ENCODE measurements around the gene BLOC1S3. TPM values are rescaled to one million over a fixed set of nuclear protein-coding genes. Genes with fewer than 3 reads are reported as not detected.
A peak's percentile ranks its signal among the peaks of the same experiment; 100 is the strongest.

The BLOC1S3 gene
- total and polyA plus RNA-seq, 2 of the 13 experiments (the other 11 are each of a cell fraction or from before 2014, with no cell fraction given) = 4.3 to 4.8 TPM

DNA sequence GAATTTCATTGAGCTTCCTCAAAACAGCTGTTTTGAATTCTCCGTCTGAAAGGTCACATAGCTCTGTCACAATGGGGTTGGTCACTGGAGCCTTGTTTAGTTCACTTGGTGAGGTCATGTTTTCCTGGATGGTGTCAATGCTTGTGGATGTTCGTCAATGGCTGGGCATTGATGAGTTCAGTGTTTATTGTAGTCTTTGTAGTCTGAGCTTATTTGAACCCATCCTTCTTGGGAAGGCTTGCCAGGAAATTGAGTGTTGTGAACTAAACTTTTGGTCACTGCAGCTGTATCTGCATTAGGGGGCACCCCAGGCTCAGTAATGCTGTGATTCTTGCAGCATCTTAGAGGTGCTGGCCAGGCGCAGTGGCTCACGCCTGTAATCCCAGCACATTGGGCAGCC, 22.0 kb downstream of the BLOC1S3 start (continued):
- no peak for TF ChIP-seq ARNT (IDR thresholded peaks at IDR 0.05)
- TF ChIP-seq, protein P1, sequence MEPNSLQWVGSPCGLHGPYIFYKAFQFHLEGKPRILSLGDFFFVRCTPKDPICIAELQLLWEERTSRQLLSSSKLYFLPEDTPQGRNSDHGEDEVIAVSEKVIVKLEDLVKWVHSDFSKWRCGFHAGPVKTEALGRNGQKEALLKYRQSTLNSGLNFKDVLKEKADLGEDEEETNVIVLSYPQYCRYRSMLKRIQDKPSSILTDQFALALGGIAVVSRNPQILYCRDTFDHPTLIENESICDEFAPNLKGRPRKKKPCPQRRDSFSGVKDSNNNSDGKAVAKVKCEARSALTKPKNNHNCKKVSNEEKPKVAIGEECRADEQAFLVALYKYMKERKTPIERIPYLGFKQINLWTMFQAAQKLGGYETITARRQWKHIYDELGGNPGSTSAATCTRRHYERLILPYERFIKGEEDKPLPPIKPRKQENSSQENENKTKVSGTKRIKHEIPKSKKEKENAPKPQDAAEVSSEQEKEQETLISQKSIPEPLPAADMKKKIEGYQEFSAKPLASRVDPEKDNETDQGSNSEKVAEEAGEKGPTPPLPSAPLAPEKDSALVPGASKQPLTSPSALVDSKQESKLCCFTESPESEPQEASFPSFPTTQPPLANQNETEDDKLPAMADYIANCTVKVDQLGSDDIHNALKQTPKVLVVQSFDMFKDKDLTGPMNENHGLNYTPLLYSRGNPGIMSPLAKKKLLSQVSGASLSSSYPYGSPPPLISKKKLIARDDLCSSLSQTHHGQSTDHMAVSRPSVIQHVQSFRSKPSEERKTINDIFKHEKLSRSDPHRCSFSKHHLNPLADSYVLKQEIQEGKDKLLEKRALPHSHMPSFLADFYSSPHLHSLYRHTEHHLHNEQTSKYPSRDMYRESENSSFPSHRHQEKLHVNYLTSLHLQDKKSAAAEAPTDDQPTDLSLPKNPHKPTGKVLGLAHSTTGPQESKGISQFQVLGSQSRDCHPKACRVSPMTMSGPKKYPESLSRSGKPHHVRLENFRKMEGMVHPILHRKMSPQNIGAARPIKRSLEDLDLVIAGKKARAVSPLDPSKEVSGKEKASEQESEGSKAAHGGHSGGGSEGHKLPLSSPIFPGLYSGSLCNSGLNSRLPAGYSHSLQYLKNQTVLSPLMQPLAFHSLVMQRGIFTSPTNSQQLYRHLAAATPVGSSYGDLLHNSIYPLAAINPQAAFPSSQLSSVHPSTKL (CRISPR knock-in tag; IDR thresholded peaks at IDR 0.05) = no peak
- no peak for TF ChIP-seq PHB2 (IDR thresholded peaks at IDR 0.05; ENCODE audit: partially characterized antibody)
- TF ChIP-seq ZEB1 (IDR thresholded peaks at IDR 0.05; ENCODE audit: insufficient replicate concordance, low read depth) = no peak
- no peak for TF ChIP-seq SP2 (CRISPR knock-in tag; IDR thresholded peaks at IDR 0.05)
- TF ChIP-seq, protein P2, sequence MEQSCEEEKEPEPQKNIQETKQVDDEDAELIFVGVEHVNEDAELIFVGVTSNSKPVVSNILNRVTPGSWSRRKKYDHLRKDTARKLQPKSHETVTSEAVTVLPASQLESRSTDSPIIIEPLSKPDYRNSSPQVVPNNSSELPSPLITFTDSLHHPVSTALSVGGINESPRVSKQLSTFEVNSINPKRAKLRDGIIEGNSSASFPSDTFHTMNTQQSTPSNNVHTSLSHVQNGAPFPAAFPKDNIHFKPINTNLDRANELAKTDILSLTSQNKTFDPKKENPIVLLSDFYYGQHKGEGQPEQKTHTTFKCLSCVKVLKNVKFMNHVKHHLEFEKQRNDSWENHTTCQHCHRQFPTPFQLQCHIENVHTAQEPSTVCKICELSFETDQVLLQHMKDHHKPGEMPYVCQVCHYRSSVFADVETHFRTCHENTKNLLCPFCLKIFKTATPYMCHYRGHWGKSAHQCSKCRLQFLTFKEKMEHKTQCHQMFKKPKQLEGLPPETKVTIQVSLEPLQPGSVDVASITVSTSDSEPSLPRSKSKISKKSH (CRISPR knock-in tag; IDR thresholded peaks at IDR 0.05; ENCODE audit: borderline replicate concordance) = no peak
- TF ChIP-seq MIXL1 (CRISPR knock-in tag; IDR thresholded peaks at IDR 0.05) = 0 out of 2 replicates have a peak, but pooled peaks have one; percentile 32
- TF ChIP-seq, protein P3, sequence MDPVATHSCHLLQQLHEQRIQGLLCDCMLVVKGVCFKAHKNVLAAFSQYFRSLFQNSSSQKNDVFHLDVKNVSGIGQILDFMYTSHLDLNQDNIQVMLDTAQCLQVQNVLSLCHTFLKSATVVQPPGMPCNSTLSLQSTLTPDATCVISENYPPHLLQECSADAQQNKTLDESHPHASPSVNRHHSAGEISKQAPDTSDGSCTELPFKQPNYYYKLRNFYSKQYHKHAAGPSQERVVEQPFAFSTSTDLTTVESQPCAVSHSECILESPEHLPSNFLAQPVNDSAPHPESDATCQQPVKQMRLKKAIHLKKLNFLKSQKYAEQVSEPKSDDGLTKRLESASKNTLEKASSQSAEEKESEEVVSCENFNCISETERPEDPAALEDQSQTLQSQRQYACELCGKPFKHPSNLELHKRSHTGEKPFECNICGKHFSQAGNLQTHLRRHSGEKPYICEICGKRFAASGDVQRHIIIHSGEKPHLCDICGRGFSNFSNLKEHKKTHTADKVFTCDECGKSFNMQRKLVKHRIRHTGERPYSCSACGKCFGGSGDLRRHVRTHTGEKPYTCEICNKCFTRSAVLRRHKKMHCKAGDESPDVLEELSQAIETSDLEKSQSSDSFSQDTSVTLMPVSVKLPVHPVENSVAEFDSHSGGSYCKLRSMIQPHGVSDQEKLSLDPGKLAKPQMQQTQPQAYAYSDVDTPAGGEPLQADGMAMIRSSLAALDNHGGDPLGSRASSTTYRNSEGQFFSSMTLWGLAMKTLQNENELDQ (CRISPR knock-in tag; IDR thresholded peaks at IDR 0.05; ENCODE audit: borderline replicate concordance) = no peak
- TF ChIP-seq TGIF2 (CRISPR knock-in tag; IDR thresholded peaks at IDR 0.05) = no peak
- TF ChIP-seq SMYD3 (CRISPR knock-in tag; IDR thresholded peaks at IDR 0.05) = no peak
- TF ChIP-seq SP4 (CRISPR knock-in tag; IDR thresholded peaks at IDR 0.05) = no peak
- no peak for TF ChIP-seq MIER3 (CRISPR knock-in tag; IDR thresholded peaks at IDR 0.05; ENCODE audit: borderline replicate concordance)
- TF ChIP-seq SMC3 (IDR thresholded peaks at IDR 0.05; ENCODE audit: low read length) = peak; percentile 84
- no peak for TF ChIP-seq ZNF484 (CRISPR knock-in tag; IDR thresholded peaks at IDR 0.05; ENCODE audit: borderline replicate concordance, low read depth)
- TF ChIP-seq, protein P4, sequence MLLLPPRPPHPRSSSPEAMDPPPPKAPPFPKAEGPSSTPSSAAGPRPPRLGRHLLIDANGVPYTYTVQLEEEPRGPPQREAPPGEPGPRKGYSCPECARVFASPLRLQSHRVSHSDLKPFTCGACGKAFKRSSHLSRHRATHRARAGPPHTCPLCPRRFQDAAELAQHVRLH (CRISPR knock-in tag; IDR thresholded peaks at IDR 0.05; ENCODE audit: borderline replicate concordance, low read depth) = no peak
- no peak for TF ChIP-seq SOX6 (IDR thresholded peaks at IDR 0.05)
- TF ChIP-seq SOX6 (CRISPR knock-in tag; IDR thresholded peaks at IDR 0.05) = 0 out of 2 replicates have a peak, but pooled peaks have one; percentile 14
- TF ChIP-seq, protein P5, sequence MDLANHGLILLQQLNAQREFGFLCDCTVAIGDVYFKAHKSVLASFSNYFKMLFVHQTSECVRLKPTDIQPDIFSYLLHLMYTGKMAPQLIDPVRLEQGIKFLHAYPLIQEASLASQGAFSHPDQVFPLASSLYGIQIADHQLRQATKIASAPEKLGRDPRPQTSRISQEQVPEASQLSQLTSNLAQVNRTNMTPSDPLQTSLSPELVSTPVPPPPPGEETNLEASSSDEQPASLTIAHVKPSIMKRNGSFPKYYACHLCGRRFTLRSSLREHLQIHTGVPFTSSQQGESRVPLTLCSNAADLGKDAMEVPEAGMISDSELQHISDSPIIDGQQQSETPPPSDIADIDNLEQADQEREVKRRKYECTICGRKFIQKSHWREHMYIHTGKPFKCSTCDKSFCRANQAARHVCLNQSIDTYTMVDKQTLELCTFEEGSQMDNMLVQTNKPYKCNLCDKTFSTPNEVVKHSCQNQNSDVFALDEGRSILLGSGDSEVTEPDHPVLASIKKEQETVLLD (CRISPR knock-in tag; IDR thresholded peaks at IDR 0.05; ENCODE audit: low read depth) = no peak
- TF ChIP-seq PAX8 (CRISPR knock-in tag; IDR thresholded peaks at IDR 0.05; ENCODE audit: borderline replicate concordance) = no peak
- TF ChIP-seq SPEN (CRISPR knock-in tag; IDR thresholded peaks at IDR 0.05; ENCODE audit: low read depth) = no peak
- no peak for TF ChIP-seq PAF1 (CRISPR knock-in tag; IDR thresholded peaks at IDR 0.05)
- no peak for TF ChIP-seq MAFG (CRISPR knock-in tag; IDR thresholded peaks at IDR 0.05)
- TF ChIP-seq ZFX (CRISPR knock-in tag; IDR thresholded peaks at IDR 0.05; ENCODE audit: low read depth) = no peak
- 0 out of 2 replicates have a peak, but pooled peaks have one; percentile 32 for TF ChIP-seq ERF (CRISPR knock-in tag; IDR thresholded peaks at IDR 0.05)

All from HepG2 (cell line).